NT2/D1 (cell line): Measurements from ENCODE around the gene SRCAP.

ENCODE experiments used
- DNase-seq: peaks from one replicate; pipeline ENCODE4 v3.0.0-alpha.2; 2011; ENCODE audit warnings: low read depth, low spot score
- H3K27me3 ChIP-seq: 2 replicates; pipeline ENCODE4 v1.6.0; 2011; ENCODE audit warnings: mild to moderate bottlenecking; ENCODE audit not compliant: insufficient read length, insufficient read depth
- H3K36me3 ChIP-seq: 2 replicates; pipeline ENCODE4 v1.6.1; 2011; ENCODE audit warnings: mild to moderate bottlenecking, low read length, mixed read lengths; ENCODE audit not compliant: insufficient read depth, insufficient read length
- H3K4me1 ChIP-seq: 2 replicates; pipeline ENCODE4 v1.5.1; 2011; ENCODE audit not compliant: insufficient read depth, insufficient read length
- H3K4me3 ChIP-seq: 2 replicates; pipeline ENCODE4 v1.5.1; 2011; ENCODE audit warnings: low read depth; ENCODE audit not compliant: insufficient read length
- H3K9ac ChIP-seq: 2 replicates; pipeline ENCODE4 v1.6.0; 2011; ENCODE audit warnings: low read depth; ENCODE audit not compliant: insufficient read length
- H3K9me3 ChIP-seq: 2 replicates; pipeline ENCODE4 v1.5.1; 2011; ENCODE audit warnings: mild to moderate bottlenecking, low read length; ENCODE audit not compliant: insufficient read depth
- SUZ12 ChIP-seq: IDR thresholded peaks from 2 replicates; pipeline ENCODE4 v1.6.1; 2011; ENCODE audit not compliant: insufficient read length, insufficient read depth; ENCODE audit errors: extremely low read depth
- YY1 ChIP-seq: IDR thresholded peaks from 2 replicates; pipeline ENCODE4 v1.6.1; 2011; ENCODE audit not compliant: insufficient read length, insufficient read depth
- ZNF274 ChIP-seq: IDR thresholded peaks from 2 replicates; pipeline ENCODE4 v1.6.1; 2011; ENCODE audit warnings: mild to moderate bottlenecking, low read depth, low read length

Gene SRCAP

GRCh38 chr16:30669903-30670824 lies 28.8 kb upstream of the SRCAP start:
- Histone ChIP-seq H3K9ac (no peak overlapping the region), H3K4me3 (no peak overlapping the region), H3K27me3 (peaks cover 97% of the 10 kb centered on the region), H3K9me3 (no peaks in the 10 kb centered on the region), H3K4me1 (no peaks in the 10 kb centered on the region), H3K36me3 (peaks cover 54% of the 10 kb centered on the region)
- TF ChIP-seq SUZ12 (no peak), ZNF274 (no peak), YY1 (no peak)
- no peak for DNase-seq

DNA sequence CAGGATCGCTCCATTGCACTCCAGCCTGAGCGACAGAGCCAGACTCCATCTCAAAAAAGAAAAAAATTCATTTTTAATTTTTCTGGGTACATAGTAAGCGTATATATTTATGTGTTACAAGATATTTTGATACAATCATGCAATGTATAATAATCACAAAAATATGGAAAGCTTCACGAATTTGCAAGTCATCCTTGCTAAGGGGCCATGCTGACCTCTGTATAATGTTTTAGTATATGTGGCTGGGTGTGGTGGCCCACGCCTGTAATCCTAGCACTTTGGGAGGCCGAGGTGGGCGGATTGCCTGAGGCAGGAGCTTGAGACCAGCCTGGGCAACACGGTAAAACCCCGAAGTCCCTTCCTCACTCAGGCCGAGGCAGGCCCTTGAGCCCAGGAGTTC lies 23.8 kb upstream of the SRCAP start:
- Histone ChIP-seq H3K36me3 (peaks cover 8% of the 10 kb centered on the region), H3K9me3 (no peaks in the 10 kb centered on the region), H3K4me3 (no peak overlapping the region), H3K27me3 (peaks cover 88% of the 10 kb centered on the region), H3K9ac (no peak overlapping the region), H3K4me1 (peaks cover 7% of the 10 kb centered on the region)
- TF ChIP-seq YY1 = no peak
- TF ChIP-seq ZNF274 = no peak
- TF ChIP-seq SUZ12 = no peak
- no peak for DNase-seq

DNA sequence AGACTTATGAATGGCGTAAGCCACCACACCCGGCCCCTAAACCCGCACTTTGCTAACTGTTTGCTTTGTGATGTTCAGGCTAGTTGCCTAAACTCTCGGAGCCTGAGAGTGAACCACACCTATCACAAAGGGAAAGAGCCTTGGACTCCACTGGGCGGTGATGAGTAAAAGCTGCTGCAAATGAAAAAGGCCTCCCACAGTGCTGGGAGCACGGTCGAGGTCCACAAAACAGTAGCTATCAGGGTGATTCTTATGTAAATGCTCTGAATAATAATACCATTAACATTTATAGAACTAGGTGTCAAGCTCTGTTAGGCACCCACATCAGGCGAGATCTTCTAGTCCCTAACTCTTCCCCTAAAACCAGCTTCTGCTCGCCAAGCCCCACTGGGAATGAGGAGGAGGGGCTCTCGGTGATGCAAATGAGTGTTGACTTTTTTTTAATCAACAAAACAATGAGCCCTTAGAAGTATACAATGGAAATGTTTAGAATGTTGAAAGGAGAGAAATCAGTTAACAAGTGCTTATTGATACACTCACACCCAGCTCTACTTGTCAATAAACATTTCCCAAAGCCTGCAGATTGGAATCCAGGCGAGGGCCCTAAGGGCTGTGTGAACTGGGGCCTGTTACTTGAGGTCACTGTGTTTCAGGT lies 20.9 kb upstream of the SRCAP start:
- peak; percentile 96 for DNase-seq
- H3K9ac ChIP-seq = no peak overlapping the region
- H3K4me1 ChIP-seq = peaks cover 7% of the 10 kb centered on the region
- TF ChIP-seq YY1 = no peak
- H3K27me3 ChIP-seq = peaks cover 90% of the 10 kb centered on the region
- H3K9me3 ChIP-seq = no peaks in the 10 kb centered on the region
- no peaks in the 10 kb centered on the region for H3K36me3 ChIP-seq
- no peak overlapping the region for H3K4me3 ChIP-seq

GRCh38 chr16:30678586-30678970 lies 20.4 kb upstream of the SRCAP start:
- Histone ChIP-seq H3K4me1 (peaks cover 7% of the 10 kb centered on the region), H3K4me3 (no peak overlapping the region), H3K9me3 (no peaks in the 10 kb centered on the region), H3K27me3 (peaks cover 90% of the 10 kb centered on the region), H3K9ac (no peak overlapping the region), H3K36me3 (no peaks in the 10 kb centered on the region)
- no peak for DNase-seq
- no peak for TF ChIP-seq YY1
- no peak for TF ChIP-seq SUZ12
- TF ChIP-seq ZNF274 = no peak

DNA sequence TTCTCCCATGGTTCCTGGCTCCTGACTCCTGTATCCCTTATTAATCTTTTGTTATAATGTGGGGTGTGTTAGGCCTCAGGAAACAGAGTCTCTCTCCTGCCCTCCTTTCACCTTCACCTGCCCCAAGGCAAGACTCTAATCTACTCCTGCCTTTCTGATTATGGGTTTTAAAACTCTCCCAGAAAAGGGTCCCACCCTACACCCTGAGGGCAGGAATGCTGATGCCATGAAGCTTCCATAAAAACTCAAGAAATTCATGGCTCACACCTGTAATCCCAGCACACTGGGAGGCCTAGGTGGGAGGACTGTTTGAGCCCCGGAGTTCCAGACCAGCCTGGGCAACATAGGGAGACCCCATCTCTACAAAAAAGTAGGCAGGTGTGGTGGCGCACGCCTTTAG lies 18.6 kb upstream of the SRCAP start:
- peaks cover 7% of the 10 kb centered on the region for H3K4me1 ChIP-seq
- H3K4me3 ChIP-seq = no peak overlapping the region
- H3K9me3 ChIP-seq = no peaks in the 10 kb centered on the region
- H3K27me3 ChIP-seq = peaks cover 90% of the 10 kb centered on the region
- H3K9ac ChIP-seq = no peak overlapping the region
- TF ChIP-seq ZNF274 (no peak), SUZ12 (no peak), YY1 (no peak)
- H3K36me3 ChIP-seq = no peaks in the 10 kb centered on the region
- no peak for DNase-seq

GRCh38 chr16:30688701-30689100 lies 10.3 kb upstream of the SRCAP start:
- peaks cover 99% of the 10 kb centered on the region for H3K27me3 ChIP-seq
- peaks cover 4% of the 10 kb centered on the region for H3K4me1 ChIP-seq

DNA sequence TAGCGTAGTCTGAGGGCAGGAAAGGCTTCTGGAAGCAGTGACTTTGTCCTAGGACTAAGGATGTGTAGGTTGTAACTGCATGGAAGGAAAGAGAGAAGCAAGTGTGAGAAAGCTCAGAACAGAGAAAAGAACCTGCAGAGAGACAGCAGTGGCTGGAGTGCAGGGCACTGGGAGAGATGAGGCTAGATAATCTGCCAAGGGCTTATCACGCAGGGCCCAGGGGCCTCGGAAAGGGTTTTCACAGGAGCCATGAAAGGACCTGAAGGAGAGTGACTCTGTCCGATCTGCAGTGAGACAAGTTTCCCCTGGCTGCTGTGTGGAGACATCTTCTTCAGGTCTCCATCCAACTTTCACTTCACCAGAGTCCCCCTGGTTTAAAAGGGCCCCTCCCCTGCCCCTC lies 7.1 kb upstream of the SRCAP start:
- DNase-seq = no peak
- no peak overlapping the region for H3K4me3 ChIP-seq
- no peaks in the 10 kb centered on the region for H3K36me3 ChIP-seq
- no peak for TF ChIP-seq SUZ12
- TF ChIP-seq ZNF274 = no peak
- no peak for TF ChIP-seq YY1
- H3K27me3 ChIP-seq = peaks cover 95% of the 10 kb centered on the region
- no peak overlapping the region for H3K9ac ChIP-seq
- peaks cover 4% of the 10 kb centered on the region for H3K4me1 ChIP-seq
- H3K9me3 ChIP-seq = no peaks in the 10 kb centered on the region

More at GRCh38 chr16:30688701-30689100, 10.3 kb upstream of the SRCAP start:
- H3K9ac ChIP-seq = no peak overlapping the region
- TF ChIP-seq YY1 (no peak), SUZ12 (no peak)
- H3K4me3 ChIP-seq = no peak overlapping the region
- no peaks in the 10 kb centered on the region for H3K36me3 ChIP-seq
- H3K9me3 ChIP-seq = no peaks in the 10 kb centered on the region
- DNase-seq = no peak
